IMR-90 (cell line): ENCODE data around the gene C1QTNF1. TPM values are rescaled to one million over a fixed set of nuclear protein-coding genes. Genes with fewer than 3 reads are reported as not detected.
A peak's percentile ranks its signal among the peaks of the same experiment; 100 is the strongest.

Experiments used
- ATAC-seq: fragments of 200-7000 bp; cut with Tn5 transposase; 2 replicates; pipeline ENCODE4 v1.9.1; 2020; ENCODE audit warnings: low read depth, mild to moderate bottlenecking, moderate library complexity
- BruUV-seq: library from RNA; stranded (reverse); fragments of 400-500 nt; replicated peaks from 2 replicates; lab custom pipeline; 2021; lab: Mats Ljungman, UMichigan
- CTCF ChIA-PET: fragments of 300-600 bp; formaldehyde crosslinking; extraction: SDS; loops from one replicate; lab custom pipeline; 2021; ENCODE audit warnings: antibody characterized with exemption; lab: Yijun Ruan, JAX
- POLR2A ChIA-PET: fragments of 300-600 bp; sonication (Branson Sonifier 250); formaldehyde crosslinking; loops from one replicate; lab custom pipeline; 2022; ENCODE audit warnings: antibody characterized with exemption; ENCODE audit not compliant: unreplicated experiment; lab: Charles Lee
- DNase-seq: peaks from one replicate; pipeline ENCODE4 v3.0.0; 2013
- H2AFZ ChIP-seq: replicated peaks from 2 replicates; pipeline ENCODE3; 2013; ENCODE audit warnings: low read length, mild to moderate bottlenecking; ENCODE audit not compliant: poor library complexity
- H2AK5ac ChIP-seq: 2 replicates; pipeline ENCODE4 v1.6.1; 2013; ENCODE audit warnings: low read depth, low read length, inconsistent platforms
- H2AK9ac ChIP-seq: replicated peaks from 2 replicates; pipeline ENCODE3; 2013; ENCODE audit warnings: mild to moderate bottlenecking, low read depth, low read length, moderate library complexity; ENCODE audit not compliant: poor library complexity
- H2BK120ac ChIP-seq: 2 replicates; pipeline ENCODE4 v1.6.1; 2013; ENCODE audit warnings: low read depth, low read length, inconsistent platforms
- H2BK15ac ChIP-seq: 3 replicates; pipeline ENCODE4 v1.6.1; 2013; ENCODE audit warnings: low read depth, low read length, inconsistent platforms
- H2BK20ac ChIP-seq: 2 replicates; pipeline ENCODE4 v1.6.1; 2013; ENCODE audit warnings: low read depth, mild to moderate bottlenecking, inconsistent platforms, low read length, moderate library complexity
- H2BK5ac ChIP-seq: 2 replicates; pipeline ENCODE4 v1.6.1; 2013; ENCODE audit warnings: mild to moderate bottlenecking, low read depth, low read length, inconsistent platforms; ENCODE audit not compliant: poor library complexity, severe bottlenecking
- H3K14ac ChIP-seq: replicated peaks from 2 replicates; pipeline ENCODE4 v1.6.1; 2013; ENCODE audit warnings: low read depth, low read length, inconsistent platforms
- H3K18ac ChIP-seq: 2 replicates; pipeline ENCODE4 v1.6.1; 2013; ENCODE audit warnings: low read depth, low read length, control low read depth
- H3K23ac ChIP-seq: 2 replicates; pipeline ENCODE4 v1.6.1; 2013; ENCODE audit warnings: low read depth, low read length, inconsistent platforms
- H3K27ac ChIP-seq: 2 replicates; pipeline ENCODE4 v1.5.1; 2013; ENCODE audit warnings: mild to moderate bottlenecking, control low read depth, low read length; ENCODE audit not compliant: insufficient read depth
- H3K27me3 ChIP-seq: 2 replicates; pipeline ENCODE4 v1.6.1; 2013; ENCODE audit warnings: low read length; ENCODE audit not compliant: control insufficient read depth, insufficient read depth
- H3K36me3 ChIP-seq: 2 replicates; pipeline ENCODE4 v1.6.1; 2013; ENCODE audit warnings: low read length, mixed read lengths; ENCODE audit not compliant: control insufficient read depth, insufficient read depth
- H3K4ac ChIP-seq: 2 replicates; pipeline ENCODE4 v1.6.1; 2013; ENCODE audit warnings: low read depth, low read length, inconsistent platforms
- H3K4me1 ChIP-seq: 2 replicates; pipeline ENCODE4 v1.6.1; 2013; ENCODE audit warnings: low read length, mixed read lengths; ENCODE audit not compliant: control insufficient read depth, insufficient read depth
- H3K4me2 ChIP-seq: 2 replicates; pipeline ENCODE4 v1.6.1; 2013; ENCODE audit warnings: low read depth, mild to moderate bottlenecking, control low read depth, low read length, moderate library complexity
- H3K4me3 ChIP-seq: 2 replicates; pipeline ENCODE4 v1.5.1; 2013; ENCODE audit warnings: low read depth, mild to moderate bottlenecking, control low read depth, low read length, moderate library complexity; ENCODE audit not compliant: insufficient read depth
- H3K56ac ChIP-seq: 2 replicates; pipeline ENCODE4 v1.6.1; 2013; ENCODE audit warnings: low read length, inconsistent platforms; ENCODE audit not compliant: insufficient read depth; ENCODE audit errors: extremely low read depth
- H3K79me1 ChIP-seq, 2 experiments: 2 replicates each; pipeline ENCODE4 v1.6.1; 2013; ENCODE audit warnings: low read length in 2 of 2, inconsistent platforms in 1 of 2, low read depth in 1 of 2
- H3K9ac ChIP-seq: 2 replicates; pipeline ENCODE4 v1.6.1; 2013; ENCODE audit warnings: low read depth, low read length, control low read depth
- H3K9me1 ChIP-seq: 2 replicates; pipeline ENCODE4 v1.6.1; 2013; ENCODE audit warnings: low read length, inconsistent platforms; ENCODE audit not compliant: insufficient read depth
- H3K9me3 ChIP-seq: 2 replicates; pipeline ENCODE4 v1.6.1; 2013; ENCODE audit warnings: low read length; ENCODE audit not compliant: control insufficient read depth, insufficient read depth
- H4K20me1 ChIP-seq: 2 replicates; pipeline ENCODE4 v1.6.1; 2013; ENCODE audit warnings: low read length, inconsistent platforms; ENCODE audit not compliant: insufficient read depth
- H4K5ac ChIP-seq: 2 replicates; pipeline ENCODE4 v1.6.1; 2013; ENCODE audit warnings: mild to moderate bottlenecking, low read depth, low read length, control low read depth
- H4K8ac ChIP-seq, 2 experiments: 2 replicates each; pipeline ENCODE4 v1.6.1; 2013; ENCODE audit warnings: low read depth in 2 of 2, low read length in 2 of 2, control low read depth in 1 of 2, inconsistent platforms in 1 of 2
- H4K91ac ChIP-seq: 2 replicates; pipeline ENCODE4 v1.6.1; 2013; ENCODE audit warnings: low read depth, low read length, inconsistent platforms; ENCODE audit not compliant: insufficient read depth
- MAFK ChIP-seq: IDR thresholded peaks from 2 replicates; pipeline ENCODE4 v1.6.1; 2012; ENCODE audit warnings: low read depth, low read length, improper control_type of control experiment
- MAZ ChIP-seq: IDR thresholded peaks from 2 replicates; pipeline ENCODE4 v1.6.1; 2012; ENCODE audit warnings: low read depth, mild to moderate bottlenecking, low read length, improper control_type of control experiment, moderate library complexity, borderline replicate concordance
- WGBS, 2 experiments: methylation state at CpG; one replicate each; pipeline versions ENCODE4 v1.1.5 to v1.1.7; 2013; ENCODE audit warnings: missing lambda C conversion rate in 2 of 2; ENCODE audit not compliant: insufficient read length in 1 of 2; ENCODE audit errors: extremely low coverage in 2 of 2; 5-methylcytosine and 5-hydroxymethylcytosine counted together
- dilution Hi-C: fragments of 300-500 bp; cut with HindIII; formaldehyde crosslinking; loops from one replicate; pipeline ENCODE4 v1.14.3; 2018; ENCODE audit warnings: low sequenced_read_pairs; ENCODE audit not compliant: unreplicated experiment
- in situ Hi-C: fragments of 300-500 bp; cut with MboI; formaldehyde crosslinking; loops from 3 replicates; pipeline ENCODE4 v1.14.3; 2019; ENCODE audit warnings: low sequenced_read_pairs, inconsistent platforms, mixed read lengths
- intact Hi-C: fragments of 100-400 bp; cut with micrococcal nuclease; formaldehyde crosslinking; loops from 2 replicates; pipeline ENCODE4 v1.10.0; 2022
- polyA plus RNA-seq, 3 experiments: library from polyadenylated mRNA; depleted of rRNA; stranded (reverse); fragments of >200 nt; gene quantifications; 2 replicates each; pipeline ENCODE4 v1.2.3, GENCODE V29; 2012; ENCODE audit warnings: low replicate concordance in 1 of 3
- total RNA-seq: library from RNA; depleted of rRNA; stranded (reverse); fragments of >200 nt; gene quantifications from 2 replicates; pipeline ENCODE4 v1.2.3, GENCODE V29; 2012
- TF ChIP-seq, protein P1 (sequence below): conservative IDR thresholded peaks from 2 replicates; pipeline ENCODE4 v1.5.1; 2012; ENCODE audit warnings: mild to moderate bottlenecking, low read depth, low read length, improper control_type of control experiment

C1QTNF1 gene
- total and polyA plus RNA-seq, 2 of the 4 experiments (the other 2 are of a cell fraction): 3.4 to 8.4 TPM

DNA sequence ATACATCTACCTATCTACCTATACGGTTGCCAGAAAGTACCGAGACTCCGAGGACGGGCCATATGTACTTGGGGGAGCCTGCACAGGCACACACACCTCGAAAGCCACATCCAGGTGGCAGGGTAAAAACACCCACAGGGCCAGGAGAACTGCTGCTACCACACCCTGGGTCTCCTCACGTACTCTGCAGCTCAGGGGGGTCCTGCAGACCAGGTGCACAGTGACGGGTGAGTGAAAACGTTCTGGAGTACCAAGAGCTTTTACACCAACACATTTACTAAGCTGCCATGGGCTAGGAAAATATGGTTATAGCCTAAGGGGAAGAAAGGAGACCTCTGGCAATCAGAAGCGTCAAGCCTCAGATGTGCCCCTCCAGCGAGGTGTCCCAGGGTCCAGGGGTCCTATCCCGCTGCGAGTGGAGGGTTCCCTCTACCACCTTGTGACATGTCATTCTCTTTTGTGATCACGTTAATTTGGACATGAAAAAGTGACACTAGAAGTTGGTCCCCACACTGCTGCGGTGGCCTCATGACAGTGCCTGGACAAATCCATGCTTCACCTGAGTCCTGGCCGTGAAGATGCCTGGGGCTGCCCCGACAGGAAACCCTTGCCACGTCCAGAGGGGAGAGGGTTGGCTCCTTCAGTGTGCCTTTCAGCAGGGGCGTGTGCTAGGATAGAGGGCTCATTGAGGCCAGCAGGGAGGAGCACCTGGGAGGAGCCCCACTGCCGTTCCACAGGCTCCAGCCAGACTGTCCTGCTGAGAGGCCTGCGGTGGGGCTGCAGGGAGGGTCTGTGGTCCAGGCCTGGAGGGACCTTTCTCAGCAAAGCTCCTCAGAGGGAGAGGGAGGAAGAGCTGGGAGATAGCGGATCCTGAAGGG lies 16.2 kb upstream of the C1QTNF1 start (continued):
- TF ChIP-seq MAFK: no peak

DNA sequence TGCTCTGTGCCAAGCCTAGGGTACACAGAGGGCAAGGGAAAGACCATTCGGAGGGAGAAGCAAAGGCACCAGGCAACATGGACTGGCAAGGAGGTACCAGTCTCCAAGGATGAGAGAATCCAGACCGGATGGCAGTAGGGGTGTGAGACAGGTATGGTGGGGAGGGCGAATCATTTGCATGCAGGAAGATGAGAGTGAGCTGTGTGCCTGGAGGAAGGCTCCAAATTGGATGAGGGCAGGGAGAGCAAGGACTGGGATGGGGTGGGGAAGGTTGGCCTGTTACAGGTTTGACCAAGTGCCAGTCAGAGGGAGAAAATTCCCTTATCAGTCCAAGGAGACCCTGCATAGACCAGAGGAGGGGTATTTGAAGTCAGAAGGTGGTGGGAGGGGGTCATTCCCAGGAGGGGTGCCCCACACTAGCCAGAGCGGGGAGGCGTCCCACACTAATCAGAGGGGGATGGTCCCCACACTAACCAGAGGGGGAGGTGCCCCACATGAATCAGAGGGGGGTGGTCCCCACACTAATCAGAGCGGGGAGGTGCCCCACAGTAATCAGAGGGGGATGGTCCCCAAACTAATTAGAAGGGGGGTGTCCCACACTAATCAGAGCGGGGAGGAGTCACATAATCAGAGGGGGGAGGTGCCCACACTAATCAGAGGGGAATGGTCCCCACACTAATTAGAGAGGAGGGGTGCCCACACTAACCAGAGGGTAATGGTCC lies 15.1 kb upstream of the C1QTNF1 start:
- peaks cover 10% of the 10 kb centered on the region for H3K36me3 ChIP-seq
- H2AFZ ChIP-seq: peak overlapping the region; percentile 96
- peaks cover 21% of the 10 kb centered on the region for H3K9me1 ChIP-seq
- peak overlapping the region; percentile 95 for H2AK5ac ChIP-seq
- H3K9me3 ChIP-seq: no peaks in the 10 kb centered on the region
- peak overlapping the region; percentile 16 for H4K5ac ChIP-seq
- H3K14ac ChIP-seq: peak overlapping the region; percentile 94
- H4K8ac ChIP-seq: peak overlapping the region; percentile 77 to 92
- in situ Hi-C loops (no loop called here), dilution Hi-C loops (no loop called here), intact Hi-C loops (no loop called here)
- TF ChIP-seq, protein P1, sequence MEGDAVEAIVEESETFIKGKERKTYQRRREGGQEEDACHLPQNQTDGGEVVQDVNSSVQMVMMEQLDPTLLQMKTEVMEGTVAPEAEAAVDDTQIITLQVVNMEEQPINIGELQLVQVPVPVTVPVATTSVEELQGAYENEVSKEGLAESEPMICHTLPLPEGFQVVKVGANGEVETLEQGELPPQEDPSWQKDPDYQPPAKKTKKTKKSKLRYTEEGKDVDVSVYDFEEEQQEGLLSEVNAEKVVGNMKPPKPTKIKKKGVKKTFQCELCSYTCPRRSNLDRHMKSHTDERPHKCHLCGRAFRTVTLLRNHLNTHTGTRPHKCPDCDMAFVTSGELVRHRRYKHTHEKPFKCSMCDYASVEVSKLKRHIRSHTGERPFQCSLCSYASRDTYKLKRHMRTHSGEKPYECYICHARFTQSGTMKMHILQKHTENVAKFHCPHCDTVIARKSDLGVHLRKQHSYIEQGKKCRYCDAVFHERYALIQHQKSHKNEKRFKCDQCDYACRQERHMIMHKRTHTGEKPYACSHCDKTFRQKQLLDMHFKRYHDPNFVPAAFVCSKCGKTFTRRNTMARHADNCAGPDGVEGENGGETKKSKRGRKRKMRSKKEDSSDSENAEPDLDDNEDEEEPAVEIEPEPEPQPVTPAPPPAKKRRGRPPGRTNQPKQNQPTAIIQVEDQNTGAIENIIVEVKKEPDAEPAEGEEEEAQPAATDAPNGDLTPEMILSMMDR: no peak
- TF ChIP-seq MAZ: no peak
- peak overlapping the region; percentile 96 for H3K4ac ChIP-seq
- H2BK120ac ChIP-seq: 0 out of 2 replicates have a peak overlapping the region, but pooled peaks have one; percentile 37
- H2AK9ac ChIP-seq: peak overlapping the region; percentile 99
- peak overlapping the region; percentile 82 for H3K23ac ChIP-seq
- CTCF ChIA-PET: interaction anchor here (0.6 to 0.9 kb wide), 4 partner anchors 27 to 1706 kb away, joined by 3 to 6 read pairs (median 5); no protein-coding TSS in a partner anchor
- H3K18ac ChIP-seq: peak overlapping the region; percentile 20; the same call in 1 of the 2 replicates
- H3K9ac ChIP-seq: peak overlapping the region; percentile 93
- peak overlapping the region; percentile 84 for H3K4me3 ChIP-seq
- ATAC-seq (peak; percentile 1; the same call in 1 of the 2 replicates), DNase-seq (no peak)
- H3K79me1 ChIP-seq: peaks cover 15 to 51% of the 10 kb centered on the region in 2 experiments; a peak in 3 of 4 replicates
- H3K4me2 ChIP-seq: peak overlapping the region; percentile 87
- WGBS, 2 experiments: 67% methylated on average over 3 of the region's 7 CpGs; no CpG with 5 or more reads in 1 of the 2 experiments
- H2BK15ac ChIP-seq: no peak overlapping the region
- POLR2A ChIA-PET: interaction anchor here (0.6 kb wide), 2 partner anchors 21 to 829 kb away, joined by 3 to 9 read pairs; no protein-coding TSS in a partner anchor
- peak overlapping the region; percentile 74 for H3K56ac ChIP-seq
- no TSS peak for BruUV-seq
- peaks cover 16% of the 10 kb centered on the region for H3K4me1 ChIP-seq
- H3K27ac ChIP-seq: peak overlapping the region; percentile 89
- H4K91ac ChIP-seq: peak overlapping the region; percentile 85; the same call in 1 of the 2 replicates
- H4K20me1 ChIP-seq: peaks cover 39% of the 10 kb centered on the region
- H2BK5ac ChIP-seq: peak overlapping the region; percentile 67
- H3K27me3 ChIP-seq: no peaks in the 10 kb centered on the region
- no peak overlapping the region for H2BK20ac ChIP-seq
